ENCODE data around the gene PLOD3.
A peak's percentile ranks its signal among the peaks of the same experiment; 100 is the strongest.
"Not testable (repeated sequence)": the region's sequence is repeated elsewhere in the genome, so short reads cannot be mapped to it uniquely, and the experiment has no call there.

Gene PLOD3

GRCh38 chr7:101200862-101201599, 16.4 kb downstream of the PLOD3 start, which contains the start of gene MOGAT3:
Gene MOGAT3 (minus strand): TSS chr7:101201036. CDS start chr7:101200854, 182 bp downstream.
- DNase-seq (ENCODE audit: low spot score) = no peak
- Histone ChIP-seq H3K4me3 (peak within 1 kb of the TSS; percentile 57), H3K27ac (no peak within 1 kb of the TSS)
- no peak for TF ChIP-seq CTCF (IDR thresholded peaks at IDR 0.05)

GRCh38 chr7:101200504-101200861, 16.9 kb downstream of the PLOD3 start:
- no peak for DNase-seq (ENCODE audit: low spot score)
- Histone ChIP-seq H3K27ac (no peak overlapping the region), H3K4me3 (no peak overlapping the region)
- no peak for TF ChIP-seq CTCF (IDR thresholded peaks at IDR 0.05)

- not testable (repeated sequence) for H3K27ac ChIP-seq; H3K4me3 ChIP-seq; DNase-seq (ENCODE audit: low spot score)
Measured at GRCh38 chr7:101199522-101199921, 17.9 kb downstream of the PLOD3 start.

DNA sequence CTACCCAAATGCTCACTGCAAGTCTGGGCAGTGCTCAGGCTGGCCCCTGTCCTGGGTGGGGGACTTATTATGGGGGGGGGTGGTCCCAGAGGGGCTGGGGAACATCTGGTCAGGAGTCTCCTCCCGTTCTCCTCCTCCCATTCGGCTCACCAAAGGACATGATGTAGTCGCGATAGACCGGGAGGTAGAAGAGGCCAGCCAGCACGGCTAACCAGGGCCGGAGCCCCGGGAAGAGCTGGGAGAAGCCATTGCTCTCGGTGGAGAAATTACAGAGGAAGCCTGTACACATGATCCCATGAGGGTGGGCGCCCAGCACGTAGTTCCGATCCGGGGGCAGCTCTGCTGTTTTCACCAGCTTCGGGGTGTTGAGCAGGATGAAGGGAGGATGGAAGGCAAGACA, 18.9 kb downstream of the PLOD3 start:
- Histone ChIP-seq H3K27ac (no peak overlapping the region), H3K4me3 (no peak overlapping the region)
- TF ChIP-seq CTCF (IDR thresholded peaks at IDR 0.05) = no peak
- no peak for DNase-seq (ENCODE audit: low spot score)

- DNase-seq (ENCODE audit: low spot score) = no peak
- no peak for TF ChIP-seq CTCF (IDR thresholded peaks at IDR 0.05)
Measured at GRCh38 chr7:101197991-101198390, 19.4 kb downstream of the PLOD3 start.

DNA sequence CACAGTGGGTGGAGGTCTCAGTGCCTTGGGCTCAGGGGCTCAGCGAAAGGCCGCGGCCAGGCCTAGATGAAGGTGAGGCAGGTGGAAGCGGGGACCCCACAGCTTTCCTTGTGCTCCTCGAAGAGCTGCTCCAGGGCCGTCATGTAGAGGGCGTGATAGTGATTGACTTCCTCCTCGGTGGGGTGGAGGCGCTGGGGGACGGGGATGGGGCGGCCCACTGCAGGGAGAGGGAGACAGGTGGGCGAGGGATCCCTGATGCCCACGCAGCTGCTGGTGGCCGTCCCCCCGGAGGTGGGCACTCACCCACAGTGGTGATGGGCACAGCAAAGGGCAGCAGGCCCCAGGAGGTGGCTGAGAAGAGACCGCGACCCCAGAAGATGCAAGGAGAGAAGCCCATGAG, 21.5 kb downstream of the PLOD3 start:
- no peak for TF ChIP-seq CTCF (IDR thresholded peaks at IDR 0.05)
- Histone ChIP-seq H3K4me3 (no peak overlapping the region), H3K27ac (no peak overlapping the region)
- no peak for DNase-seq (ENCODE audit: low spot score)

More at GRCh38 chr7:101197991-101198390, 19.4 kb downstream of the PLOD3 start:
- no peak overlapping the region for H3K4me3 ChIP-seq
- no peak overlapping the region for H3K27ac ChIP-seq

DNA sequence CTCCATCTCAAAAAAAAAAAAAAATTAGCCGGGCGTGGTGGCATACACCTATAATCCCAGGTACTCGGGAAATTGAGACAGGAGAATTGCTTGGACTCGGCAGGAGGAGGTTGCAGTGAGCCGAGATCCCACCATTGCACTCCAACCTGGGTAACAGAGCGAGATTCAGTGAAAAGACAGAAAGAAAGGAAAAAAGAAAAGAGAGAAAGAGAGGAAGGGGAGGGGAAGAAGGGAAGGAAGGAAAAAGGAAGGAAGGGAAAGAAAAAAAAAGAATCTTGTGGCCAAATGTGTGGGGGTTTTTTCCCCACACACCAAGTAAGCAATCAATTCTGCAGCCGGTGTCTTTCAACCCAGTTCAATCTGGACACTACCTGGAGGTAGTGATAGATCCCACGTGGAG, 28.3 kb downstream of the PLOD3 start:
- no peak for DNase-seq (ENCODE audit: low spot score)
- TF ChIP-seq CTCF (IDR thresholded peaks at IDR 0.05) = no peak
- no peak overlapping the region for H3K27ac ChIP-seq
- H3K4me3 ChIP-seq = no peak overlapping the region

Measured in coronary artery (tissue), 2 donors.